Measurements from ENCODE around the gene PRKG1.
A peak's percentile ranks its signal among the peaks of the same experiment; 100 is the strongest.
"Not testable (repeated sequence)": the region's sequence is repeated elsewhere in the genome, so short reads cannot be mapped to it uniquely, and the experiment has no call there.

PRKG1 gene

GRCh38 chr10:52215745-52216361 lies 1141.6 kb downstream of the PRKG1 start:
- DNase-seq (ENCODE audit: low spot score) = peak; percentile 64

- no peak for DNase-seq (ENCODE audit: low spot score)
Observed at GRCh38 chr10:52216852-52217251, 1142.6 kb downstream of the PRKG1 start.

- no peak for DNase-seq (ENCODE audit: low spot score)
Observed at GRCh38 chr10:52217531-52217930, 1143.2 kb downstream of the PRKG1 start.

- no peak for DNase-seq (ENCODE audit: low spot score)
Observed at GRCh38 chr10:52220947-52221346, 1146.7 kb downstream of the PRKG1 start.

- DNase-seq (ENCODE audit: low spot score) = no peak
Observed at GRCh38 chr10:52221923-52222322, 1147.6 kb downstream of the PRKG1 start.

GRCh38 chr10:52226197-52226847 lies 1152.0 kb downstream of the PRKG1 start:
- no peak for DNase-seq (ENCODE audit: low spot score)

- no peak for DNase-seq (ENCODE audit: low spot score)
Observed at GRCh38 chr10:52228556-52228955, 1154.3 kb downstream of the PRKG1 start.

GRCh38 chr10:52229291-52229931 lies 1155.1 kb downstream of the PRKG1 start:
- DNase-seq (ENCODE audit: low spot score) = no peak

- peak; percentile 21 for DNase-seq (ENCODE audit: low spot score)
Observed at GRCh38 chr10:52232561-52233350, 1158.5 kb downstream of the PRKG1 start.

- not testable (repeated sequence) for DNase-seq (ENCODE audit: low spot score)
Observed at GRCh38 chr10:52233351-52233991, 1159.2 kb downstream of the PRKG1 start.

GRCh38 chr10:52239771-52240170 lies 1165.5 kb downstream of the PRKG1 start:
- no peak for DNase-seq (ENCODE audit: low spot score)

- DNase-seq (ENCODE audit: low spot score) = no peak
Observed at GRCh38 chr10:52245547-52245946, 1171.3 kb downstream of the PRKG1 start.

GRCh38 chr10:52247929-52248328 lies 1173.6 kb downstream of the PRKG1 start:
- DNase-seq (ENCODE audit: low spot score) = not testable (repeated sequence)

GRCh38 chr10:52248697-52249306 lies 1174.5 kb downstream of the PRKG1 start:
- no peak for DNase-seq (ENCODE audit: low spot score)

- no peak for DNase-seq (ENCODE audit: low spot score)
Observed at GRCh38 chr10:52249850-52250395, 1175.6 kb downstream of the PRKG1 start.

- no peak for DNase-seq (ENCODE audit: low spot score)
Observed at GRCh38 chr10:52250510-52250909, 1176.2 kb downstream of the PRKG1 start.

- DNase-seq (ENCODE audit: low spot score) = no peak
Observed at GRCh38 chr10:52252307-52252706, 1178.0 kb downstream of the PRKG1 start.

GRCh38 chr10:52256832-52257691 lies 1182.8 kb downstream of the PRKG1 start:
- DNase-seq (ENCODE audit: low spot score) = peak; percentile 40

- DNase-seq (ENCODE audit: low spot score) = no peak
Observed at GRCh38 chr10:52257692-52258075, 1183.4 kb downstream of the PRKG1 start.

- DNase-seq (ENCODE audit: low spot score) = no peak
Observed at GRCh38 chr10:52258799-52259425, 1184.6 kb downstream of the PRKG1 start.

Measured in LoVo (cell line).